Fibroblast of skin of right quadriceps (primary cell): ENCODE measurements around the gene NSL1.
"Not testable (repeated sequence)": the region's sequence is repeated elsewhere in the genome, so short reads cannot be mapped to it uniquely, and the experiment has no call there.

ENCODE experiments used
- DNase-seq: peaks from one replicate; pipeline ENCODE4 v3.0.0-alpha.2; 2013

The NSL1 gene

DNA sequence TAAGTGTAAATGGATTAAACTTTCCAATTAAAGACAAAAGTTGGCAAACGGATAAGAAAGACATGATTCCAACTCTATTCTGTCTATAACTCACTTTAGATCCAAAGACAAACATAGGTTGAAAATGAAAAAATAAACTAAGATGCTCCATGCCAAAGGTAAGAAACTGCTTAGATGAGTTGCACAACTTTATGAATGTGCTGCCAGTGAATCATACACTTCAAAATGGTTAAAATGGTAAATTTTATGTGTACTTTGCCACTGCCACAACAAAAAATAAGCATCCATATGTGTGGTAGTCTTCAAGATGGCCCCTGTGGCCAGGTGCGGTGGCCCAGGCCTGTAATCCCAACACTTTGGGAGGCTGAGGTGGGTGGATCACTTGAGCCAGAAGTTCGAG lies 45.0 kb downstream of the NSL1 start:
- DNase-seq: no peak

DNA sequence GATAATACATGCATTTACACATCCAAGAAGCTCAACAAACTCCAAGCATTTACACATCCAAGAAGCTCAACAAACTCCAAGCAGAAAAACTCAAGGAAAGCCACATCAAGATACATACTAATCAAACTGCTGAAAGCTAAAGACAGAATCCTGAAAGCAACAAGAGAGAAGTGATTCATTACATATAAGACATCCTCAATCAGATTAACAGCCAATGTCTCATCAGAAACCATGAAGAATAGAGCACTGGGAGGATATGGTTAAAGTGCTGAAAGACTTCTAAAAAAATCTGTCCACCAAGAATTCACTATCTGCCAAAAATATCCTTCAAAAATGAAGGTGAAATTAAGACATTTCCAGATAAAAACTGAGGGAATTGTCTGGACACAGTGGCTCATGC lies 46.3 kb downstream of the NSL1 start:
- no peak for DNase-seq

DNA sequence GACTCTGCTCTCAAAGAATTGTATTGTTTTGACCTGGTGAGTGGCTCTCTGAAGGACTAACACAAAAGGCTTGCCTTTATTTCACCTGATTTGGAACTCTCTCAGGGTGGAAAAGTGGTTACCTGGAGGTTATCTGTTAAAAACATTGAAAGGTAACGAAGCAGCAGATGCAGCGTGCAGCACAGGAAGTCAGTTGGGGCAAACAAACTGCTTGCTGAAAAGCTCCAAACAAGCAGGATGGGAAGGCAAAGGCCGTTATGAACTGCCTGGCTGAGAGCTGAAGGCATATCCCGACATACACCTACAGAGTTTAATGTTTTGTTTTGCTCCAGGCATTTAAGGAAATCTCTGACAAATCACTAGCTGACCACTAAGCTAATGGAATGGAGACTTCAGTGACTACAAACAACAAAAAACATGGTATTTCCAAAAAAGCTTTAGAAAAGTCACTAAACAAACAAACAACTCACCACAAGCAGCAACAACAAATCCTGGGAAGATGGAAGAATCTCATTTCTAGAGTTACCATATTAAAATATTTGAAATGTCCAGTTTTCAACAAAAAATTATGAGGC lies 47.6 kb downstream of the NSL1 start:
- DNase-seq: no peak

DNA sequence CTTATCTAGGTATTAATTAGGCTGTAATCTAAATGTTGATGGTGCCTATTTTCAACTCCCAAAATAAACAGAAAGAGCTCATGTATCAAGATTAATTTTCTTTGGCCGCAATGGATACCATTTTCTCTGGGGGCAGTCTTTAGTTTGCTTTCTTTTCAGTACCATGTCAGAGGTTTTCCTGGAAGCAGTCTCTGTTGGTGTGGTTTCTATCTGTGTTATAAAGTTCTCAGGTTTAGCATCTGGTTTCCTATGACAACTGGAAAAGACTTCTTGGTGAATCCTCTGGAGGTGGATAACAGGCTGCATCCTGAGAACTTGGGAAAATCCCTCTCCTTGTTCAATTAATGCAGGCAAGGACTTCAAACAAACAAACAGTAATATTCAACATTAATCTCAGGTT lies 53.2 kb downstream of the NSL1 start:
- no peak for DNase-seq

DNA sequence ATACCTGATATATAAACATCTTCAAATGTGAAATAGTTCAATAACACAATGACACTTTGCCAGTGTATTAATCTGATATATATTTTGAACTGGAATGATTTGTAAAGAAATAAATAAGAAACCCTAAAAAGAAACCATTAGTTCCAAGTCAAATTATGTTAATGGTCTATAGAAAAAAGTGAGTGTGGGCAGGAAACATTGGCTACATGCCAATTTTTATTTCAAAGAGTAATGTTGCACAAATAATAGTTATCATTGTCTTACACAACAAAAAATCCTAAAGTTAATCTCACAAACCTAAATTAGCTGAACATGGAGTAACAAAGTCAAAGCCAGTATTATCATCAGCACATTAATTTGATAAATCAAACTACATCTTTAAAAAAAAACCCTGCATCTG lies 54.0 kb downstream of the NSL1 start:
- no peak for DNase-seq

DNA sequence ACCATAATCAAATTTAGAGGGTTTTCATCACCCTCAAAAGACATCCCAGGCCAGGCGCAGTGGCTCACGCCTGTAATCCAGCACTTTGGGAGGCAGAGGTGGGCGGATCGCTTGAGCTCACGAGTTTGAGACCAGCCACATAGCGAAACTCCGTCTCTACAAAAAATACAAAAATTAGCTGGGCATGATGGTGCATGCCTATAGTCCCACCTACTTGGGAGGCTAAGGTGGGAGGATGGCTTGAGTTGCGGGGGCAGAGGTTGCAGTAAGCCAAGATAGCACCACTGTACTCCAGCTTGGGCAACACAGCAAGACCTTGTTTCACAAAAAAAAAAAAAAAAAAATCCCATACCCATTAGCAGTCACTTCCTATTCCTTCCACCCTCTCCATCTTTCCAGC lies 58.5 kb downstream of the NSL1 start:
- DNase-seq: no peak

DNA sequence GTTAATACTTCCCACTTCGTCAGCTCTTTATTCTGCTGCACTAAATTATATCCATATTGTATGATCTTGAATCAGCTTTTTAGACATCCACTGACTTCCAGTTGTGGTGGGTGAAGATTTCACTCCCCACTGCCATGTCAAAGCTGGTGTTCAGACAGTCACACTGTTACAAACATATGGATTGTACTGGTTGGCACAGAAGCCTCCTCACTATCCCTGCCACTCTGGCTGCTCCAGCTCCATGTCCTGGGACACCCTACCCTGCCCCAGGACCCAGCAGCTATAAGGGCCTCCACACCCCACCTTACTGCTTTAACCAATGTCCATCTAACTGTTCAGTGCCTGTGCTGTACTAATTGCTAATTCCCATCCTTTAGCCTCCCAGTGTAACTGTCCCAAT lies 59.9 kb downstream of the NSL1 start:
- DNase-seq: no peak

DNA sequence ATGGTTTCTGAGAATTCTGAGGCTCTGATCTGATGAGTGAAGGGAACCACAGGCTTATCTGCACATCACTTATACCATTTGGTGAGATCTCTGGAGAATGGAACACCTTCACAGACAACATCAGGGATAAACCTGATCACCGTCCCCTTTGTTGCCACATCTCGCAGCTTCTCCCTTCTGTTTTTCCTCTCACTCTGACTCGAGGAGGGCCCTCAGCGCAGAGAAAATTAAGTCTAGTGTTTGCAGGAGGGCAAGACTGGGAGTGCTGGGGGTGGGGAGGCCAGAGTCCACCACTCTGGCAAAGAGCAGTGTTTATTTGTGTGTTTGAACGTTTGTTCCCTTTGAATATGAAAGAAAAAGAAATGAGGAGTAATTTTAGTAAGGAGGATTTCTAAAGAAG lies 63.0 kb downstream of the NSL1 start:
- DNase-seq: no peak

DNA sequence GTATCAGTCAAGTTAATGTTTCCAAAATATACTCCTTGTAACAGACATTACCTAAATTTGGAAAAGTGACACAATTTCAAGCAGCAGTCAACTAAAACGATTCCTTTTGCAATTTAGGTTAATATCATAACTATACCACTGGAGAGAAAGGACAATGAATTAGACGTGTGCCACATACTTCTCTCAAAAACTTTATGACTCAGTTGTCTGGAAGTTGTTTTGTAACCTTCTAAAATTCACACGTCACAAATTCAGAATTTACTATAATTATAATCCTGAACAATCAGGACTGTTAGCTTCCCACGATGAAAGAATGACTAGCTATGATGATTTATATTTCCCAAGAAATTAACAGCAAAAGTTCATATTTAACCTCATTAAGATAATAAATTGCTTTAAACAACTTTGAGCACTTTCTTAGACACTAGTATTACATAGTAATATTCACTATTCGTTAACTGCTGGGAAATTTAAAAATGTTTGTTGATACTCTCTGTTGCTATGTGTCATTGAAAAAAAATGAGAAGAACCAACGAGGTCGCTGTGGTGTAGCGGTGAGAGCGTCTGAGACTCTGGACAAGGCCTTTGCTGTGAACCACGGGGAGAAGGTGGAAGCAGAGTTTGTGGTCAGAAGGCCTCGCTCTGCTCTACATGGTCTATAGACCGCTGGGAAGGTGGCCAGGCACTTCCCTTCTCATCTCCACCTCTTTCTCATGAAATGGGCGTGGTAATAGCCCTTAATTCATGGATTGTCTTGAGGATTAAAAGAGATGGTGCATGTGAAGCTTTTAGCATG lies 64.0 kb downstream of the NSL1 start:
- DNase-seq: peak; percentile 64

DNA sequence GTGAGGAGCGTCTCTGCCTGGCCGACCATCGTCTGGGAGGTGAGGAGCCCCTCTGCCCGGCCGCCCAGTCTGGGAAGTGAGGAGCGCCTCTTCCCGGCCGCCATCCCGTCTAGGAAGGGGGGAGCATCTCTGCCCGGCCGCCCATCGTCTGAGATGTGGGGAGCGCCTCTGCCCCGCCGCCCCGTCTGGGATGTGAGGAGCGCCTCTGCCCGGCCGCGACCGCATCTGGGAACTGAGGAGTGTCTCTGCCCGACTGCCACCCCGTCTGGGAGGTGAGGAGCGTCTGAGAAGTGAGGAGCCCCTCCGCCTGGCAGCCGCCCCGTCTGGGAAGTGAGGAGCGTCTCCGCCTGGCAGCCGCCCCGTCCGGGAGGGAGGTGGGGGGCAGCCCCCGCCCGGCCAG lies 66.9 kb downstream of the NSL1 start:
- not testable (repeated sequence) for DNase-seq

DNA sequence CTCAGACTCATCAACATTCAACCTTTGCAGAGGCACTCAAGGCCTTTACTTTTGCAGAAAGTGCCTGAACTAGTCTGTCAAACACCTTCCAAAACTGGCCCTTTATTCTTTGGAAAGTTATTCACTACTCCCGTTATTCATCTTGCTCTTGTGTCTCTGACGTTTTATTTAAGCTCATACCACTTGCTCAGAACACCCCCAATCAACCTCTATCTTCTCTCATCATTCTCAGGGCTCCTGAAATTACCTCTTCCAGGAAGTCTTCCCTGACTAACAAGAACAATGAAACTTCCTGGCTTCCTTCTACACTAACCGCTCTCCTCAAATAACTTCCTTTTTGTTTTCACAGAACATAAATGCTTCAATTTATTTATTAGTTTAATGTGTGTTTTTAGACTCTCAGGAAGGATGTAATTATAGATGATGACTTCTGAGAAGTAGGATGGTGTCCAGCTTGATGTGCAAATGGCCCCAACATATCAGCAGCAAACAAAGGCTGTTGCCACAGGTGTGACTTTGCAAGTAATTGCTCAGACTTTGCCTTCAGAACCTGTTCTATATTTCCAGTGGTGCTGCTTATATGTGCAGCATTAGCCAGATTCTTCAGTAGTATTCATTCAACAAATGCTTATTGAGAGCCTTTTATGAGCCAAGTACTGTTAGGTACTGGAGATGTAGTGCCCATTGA lies 69.2 kb downstream of the NSL1 start:
- DNase-seq: no peak

DNA sequence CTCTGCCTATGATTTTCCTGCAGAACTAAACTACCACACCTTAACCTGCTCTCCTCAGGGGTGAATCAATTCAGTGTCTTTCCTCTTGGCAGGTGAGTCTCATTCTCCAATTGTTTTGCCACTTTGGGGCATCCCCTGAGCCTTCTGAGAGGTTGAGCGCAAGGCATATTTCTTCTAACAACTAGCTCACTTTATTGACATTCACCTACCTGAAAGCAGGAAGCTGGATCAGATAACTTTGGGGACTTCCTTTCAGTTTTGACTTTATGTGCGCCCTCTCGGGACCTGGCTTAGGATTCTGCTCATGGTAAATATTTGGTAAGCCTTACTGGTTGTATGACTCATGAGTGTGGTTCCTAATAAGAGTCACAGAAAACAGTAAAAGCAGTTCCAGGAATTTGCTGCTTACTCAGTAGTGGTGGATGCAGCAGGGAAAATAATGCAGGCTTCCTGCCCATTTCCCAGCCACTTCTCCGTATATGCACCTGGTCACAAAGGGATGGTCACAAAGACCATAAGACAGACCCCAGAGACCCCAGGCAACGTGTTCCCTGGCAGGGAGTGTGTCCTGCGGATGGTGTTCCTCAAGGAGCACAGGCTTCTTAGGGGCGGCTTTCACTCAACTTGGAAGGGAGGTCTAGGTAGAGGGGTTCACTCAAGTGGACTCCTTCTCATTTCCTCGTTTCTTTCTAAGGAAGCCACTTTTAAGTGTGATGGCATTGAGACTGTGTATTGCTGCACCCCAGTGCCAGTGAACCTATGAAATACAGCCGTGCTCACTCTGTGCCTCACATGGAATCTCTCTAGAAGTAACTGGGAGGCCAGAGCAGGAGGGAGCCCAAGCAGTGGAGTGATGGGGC lies 70.0 kb downstream of the NSL1 start:
- peak; percentile 82 for DNase-seq

DNA sequence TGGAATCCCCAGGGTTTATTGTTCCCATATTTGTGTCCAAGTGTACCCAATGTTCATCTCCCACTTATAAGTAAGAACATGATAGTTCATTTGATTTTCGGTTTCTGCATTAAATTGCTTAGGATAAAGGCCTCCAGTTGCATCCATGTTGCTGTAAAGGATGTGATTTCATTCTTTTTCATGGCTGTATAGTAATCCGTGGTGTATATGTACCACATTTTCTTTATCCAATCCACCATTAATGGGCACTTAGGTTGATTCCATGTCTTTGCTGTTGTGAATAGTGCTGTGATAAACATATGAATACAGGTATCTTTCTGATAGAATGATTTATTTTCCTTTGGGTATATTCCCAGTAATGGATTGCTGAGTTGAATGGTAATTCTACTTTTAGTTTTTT lies 71.9 kb downstream of the NSL1 start:
- no peak for DNase-seq

DNA sequence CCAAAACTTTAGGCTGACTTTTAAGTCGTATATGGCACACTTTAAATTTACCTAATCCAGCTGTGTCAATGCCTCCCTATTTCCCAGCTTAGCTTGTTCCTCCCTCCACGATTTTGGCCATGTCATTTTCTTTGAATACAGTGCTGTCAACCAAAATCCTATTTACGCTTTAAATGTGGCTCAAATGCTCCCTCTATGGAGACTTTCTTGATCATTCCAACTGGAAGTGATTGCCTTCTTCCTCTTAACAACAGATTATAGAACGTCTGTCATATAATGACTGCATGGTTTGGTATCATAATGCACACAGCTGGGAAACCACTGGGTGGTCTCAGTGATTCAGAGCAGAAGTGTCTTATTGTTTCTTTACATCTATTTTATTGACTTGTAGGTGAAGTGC lies 73.1 kb downstream of the NSL1 start:
- DNase-seq: peak; percentile 44

DNA sequence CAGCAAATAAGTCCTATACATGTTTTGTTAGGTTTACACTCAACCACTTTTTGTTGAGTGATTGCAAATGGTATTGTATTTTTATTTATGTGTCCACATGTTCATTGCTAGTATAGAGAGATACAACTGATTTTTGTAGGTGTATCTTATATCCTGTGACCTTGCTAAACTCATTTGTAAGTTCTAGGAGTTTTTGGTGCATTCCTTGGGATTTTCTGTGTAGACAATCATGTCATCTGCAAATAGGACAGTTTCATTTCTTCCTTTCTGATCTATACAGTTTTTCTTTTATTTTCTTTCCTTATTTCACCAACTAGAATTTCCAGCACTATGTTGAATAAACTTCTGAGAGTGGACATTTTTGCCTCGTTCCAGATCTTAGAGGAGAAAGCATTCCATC lies 75.4 kb downstream of the NSL1 start:
- no peak for DNase-seq

DNA sequence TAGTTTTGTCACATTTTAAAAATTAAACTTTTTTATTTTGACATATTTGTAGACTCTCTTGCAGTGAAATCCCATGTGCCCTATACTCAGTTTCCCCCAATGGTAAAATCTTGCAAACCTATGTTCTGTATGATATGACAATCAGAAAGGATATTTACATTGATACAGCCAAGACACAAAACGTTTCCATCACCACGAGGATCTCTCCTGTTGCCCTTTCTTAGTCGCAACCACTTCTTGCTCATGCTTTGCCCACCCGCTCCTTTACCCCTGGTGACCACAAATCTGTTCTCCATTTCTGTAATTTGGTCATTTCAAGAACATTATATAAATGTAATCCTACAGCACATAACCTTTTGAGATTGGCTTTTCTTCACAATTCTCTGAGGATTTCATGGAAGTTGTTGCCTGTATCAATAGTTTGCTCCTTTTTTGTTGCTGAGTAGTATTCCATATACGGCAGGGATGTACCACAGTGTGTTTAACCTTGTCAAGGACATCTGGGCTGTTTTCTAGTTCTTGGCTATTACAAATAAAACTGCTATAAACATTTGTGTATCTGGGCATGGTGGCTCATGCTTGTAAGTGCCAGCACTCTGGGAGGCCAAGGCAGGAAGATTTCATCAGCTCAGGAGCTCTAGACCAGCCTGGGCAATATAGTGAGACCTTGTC lies 78.0 kb downstream of the NSL1 start:
- no peak for DNase-seq

DNA sequence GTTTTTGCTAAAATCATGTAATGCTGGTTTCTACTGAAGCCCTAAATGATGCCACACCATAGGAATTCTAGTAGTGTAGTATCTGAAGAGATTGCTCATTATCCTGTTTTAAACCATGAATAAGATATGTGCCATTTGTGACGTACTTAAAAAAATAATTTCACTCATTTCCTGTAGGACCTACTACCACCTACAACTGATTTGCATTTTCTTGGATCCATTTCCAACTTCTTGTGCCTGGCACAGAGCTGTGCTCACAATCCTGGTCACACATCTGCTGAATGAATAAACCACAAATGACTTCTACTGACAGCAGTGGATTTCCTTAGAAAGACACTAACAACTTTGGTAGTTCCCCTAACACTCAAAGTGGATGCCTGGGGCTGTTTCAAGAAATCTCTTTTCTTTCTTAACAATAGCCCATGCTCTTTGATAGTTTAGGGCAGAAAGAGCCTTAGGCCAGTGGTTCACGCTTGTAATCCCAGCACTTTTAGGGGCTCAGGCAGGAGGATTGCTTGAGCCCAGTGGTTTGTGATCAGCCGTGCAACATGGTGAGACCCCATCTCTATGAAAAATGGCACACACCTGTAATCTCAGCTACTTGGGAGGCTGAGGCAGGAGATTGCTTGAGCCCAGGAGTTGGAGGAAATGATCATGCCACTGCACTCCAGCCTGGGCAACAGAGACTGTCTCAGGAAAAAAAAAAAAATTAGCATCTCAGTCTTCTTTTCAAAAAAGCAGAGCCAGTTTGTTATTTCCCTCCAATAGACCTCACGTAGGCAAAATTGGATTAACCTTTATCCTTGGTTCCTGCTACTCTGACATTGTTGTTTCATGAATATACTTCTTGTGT lies 78.9 kb downstream of the NSL1 start:
- peak; percentile 87 for DNase-seq

DNA sequence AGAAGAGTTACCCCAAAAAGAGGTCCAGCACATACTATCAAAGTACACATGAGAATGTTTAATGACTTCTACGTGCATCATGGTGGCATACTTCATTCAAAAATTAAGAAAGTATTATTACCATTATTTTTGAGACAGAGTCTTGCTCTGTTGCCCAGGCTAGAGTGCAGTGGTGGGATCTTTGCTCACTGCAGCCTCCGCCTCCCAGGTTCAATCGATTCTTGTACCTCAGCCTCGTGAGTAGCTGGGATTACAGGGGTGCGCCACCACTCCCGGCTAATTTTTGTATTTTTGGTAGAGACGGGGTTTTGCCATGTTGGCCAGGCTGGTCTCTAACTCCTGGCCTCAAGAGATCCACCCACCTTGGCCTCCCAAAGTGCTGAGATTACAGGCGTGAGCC lies 79.6 kb downstream of the NSL1 start:
- not testable (repeated sequence) for DNase-seq

DNA sequence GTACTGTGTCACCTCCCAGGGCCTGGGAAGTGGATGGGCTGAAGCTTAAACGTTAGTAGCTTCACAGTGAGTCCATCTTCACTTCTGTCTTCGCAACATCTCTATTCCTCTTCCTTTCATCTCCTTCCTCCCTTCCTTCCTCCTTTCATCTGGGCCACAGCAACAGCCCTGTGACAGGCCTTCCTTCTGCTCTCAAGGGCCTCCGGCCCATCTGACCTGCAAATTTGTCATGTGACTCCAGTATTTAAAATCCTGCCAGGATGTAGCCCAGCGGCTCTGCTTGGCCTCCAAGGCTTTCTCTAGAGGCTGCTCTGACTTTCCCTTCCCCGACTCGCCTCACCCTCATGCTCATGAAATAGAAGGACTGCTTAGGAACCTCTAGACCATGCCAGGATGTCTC lies 81.0 kb downstream of the NSL1 start:
- no peak for DNase-seq

DNA sequence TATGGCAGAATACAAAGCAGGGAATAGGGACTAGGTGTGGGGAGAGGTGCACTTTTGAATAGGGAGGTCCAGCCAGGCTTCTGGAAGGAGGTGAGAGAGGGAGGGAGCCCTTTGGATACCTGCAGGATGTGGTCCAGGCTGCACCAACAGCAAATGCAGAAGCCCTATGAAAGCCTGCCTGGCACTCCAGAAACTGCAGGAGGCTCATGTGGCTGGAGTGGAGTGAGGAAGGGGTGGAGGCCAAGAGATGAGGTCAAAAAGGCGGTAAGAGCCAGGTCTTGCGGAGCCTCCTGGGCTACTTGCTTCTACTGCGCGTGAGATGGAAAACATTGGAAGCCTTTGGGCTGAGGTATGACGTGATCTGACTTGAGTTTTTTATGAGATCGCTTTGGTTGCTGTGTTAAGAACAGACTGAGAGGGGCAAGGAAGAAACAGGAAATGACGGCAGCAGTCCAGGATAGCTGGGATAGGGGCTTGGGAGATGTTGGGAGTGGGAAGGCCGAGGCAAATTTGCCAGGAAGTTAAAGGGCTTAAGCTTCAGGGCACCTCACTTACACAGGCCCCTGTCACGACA lies 87.5 kb downstream of the NSL1 start:
- DNase-seq: no peak

DNA sequence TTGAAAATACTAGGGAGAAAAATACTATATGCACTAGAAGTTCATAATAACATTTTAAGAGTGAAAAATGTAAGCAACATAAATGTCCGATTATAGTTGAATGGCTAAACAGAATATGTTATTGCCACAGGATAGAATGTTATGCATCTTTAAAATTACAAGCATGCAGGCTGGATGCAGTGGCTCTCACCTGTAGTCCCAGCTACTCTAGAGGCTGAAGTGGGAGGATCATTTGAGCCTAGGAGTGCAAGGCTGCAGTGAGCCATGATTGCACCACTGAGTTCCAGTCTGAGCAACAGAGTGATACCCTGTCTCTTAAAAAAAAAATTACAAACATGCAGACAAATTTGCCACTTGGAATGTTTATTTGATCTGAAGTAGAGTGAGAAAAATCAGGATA lies 88.9 kb downstream of the NSL1 start:
- DNase-seq: no peak
